Measurements from ENCODE around the gene KCND2. TPM values are rescaled to one million over a fixed set of nuclear protein-coding genes. Genes with fewer than 3 reads are reported as not detected.

The KCND2 gene
- total RNA-seq, 2 donors from 2014 or later = 0.11 to 0.12 TPM

DNA sequence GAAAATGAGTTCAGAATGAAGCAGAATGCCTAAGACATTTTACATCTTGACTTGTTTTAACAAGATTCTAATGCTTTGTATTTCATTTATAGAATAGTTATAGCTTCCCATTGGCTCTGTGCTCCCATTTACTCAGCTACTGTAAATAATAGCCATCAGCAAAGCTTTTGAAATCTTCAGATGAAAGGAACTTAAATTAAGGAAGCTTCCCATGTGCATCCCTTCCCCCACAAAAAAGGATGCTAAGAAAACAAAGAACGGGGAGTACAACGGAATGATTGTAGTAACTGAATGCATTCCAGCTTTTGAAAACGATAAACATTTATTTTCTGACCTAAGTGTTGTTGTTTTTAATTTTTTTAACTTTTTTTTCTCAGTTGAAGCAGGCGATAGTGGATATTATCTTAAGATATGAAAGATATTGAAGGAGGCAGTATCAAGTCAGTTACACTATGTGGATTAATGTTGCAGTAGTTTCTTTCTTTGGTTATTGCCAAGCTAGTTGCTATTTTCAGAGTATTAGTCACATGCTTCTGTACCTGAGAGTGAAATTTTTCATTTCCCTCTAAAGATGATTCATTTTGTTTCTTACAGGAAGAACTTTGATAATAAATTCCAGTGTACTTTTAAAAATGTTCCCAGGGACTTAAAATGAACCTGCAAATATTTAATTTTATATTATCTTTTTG, 129.2 kb downstream of the KCND2 start:
- H3K4me1 ChIP-seq = no peaks in the 10 kb centered on the region
- no peak overlapping the region for H3K4me3 ChIP-seq
- no peaks in the 10 kb centered on the region for H3K9me3 ChIP-seq
- no peak for DNase-seq (ENCODE audit: low spot score)
- no peaks in the 10 kb centered on the region for H3K27me3 ChIP-seq
- H3K36me3 ChIP-seq = no peaks in the 10 kb centered on the region
- TF ChIP-seq, protein P1, sequence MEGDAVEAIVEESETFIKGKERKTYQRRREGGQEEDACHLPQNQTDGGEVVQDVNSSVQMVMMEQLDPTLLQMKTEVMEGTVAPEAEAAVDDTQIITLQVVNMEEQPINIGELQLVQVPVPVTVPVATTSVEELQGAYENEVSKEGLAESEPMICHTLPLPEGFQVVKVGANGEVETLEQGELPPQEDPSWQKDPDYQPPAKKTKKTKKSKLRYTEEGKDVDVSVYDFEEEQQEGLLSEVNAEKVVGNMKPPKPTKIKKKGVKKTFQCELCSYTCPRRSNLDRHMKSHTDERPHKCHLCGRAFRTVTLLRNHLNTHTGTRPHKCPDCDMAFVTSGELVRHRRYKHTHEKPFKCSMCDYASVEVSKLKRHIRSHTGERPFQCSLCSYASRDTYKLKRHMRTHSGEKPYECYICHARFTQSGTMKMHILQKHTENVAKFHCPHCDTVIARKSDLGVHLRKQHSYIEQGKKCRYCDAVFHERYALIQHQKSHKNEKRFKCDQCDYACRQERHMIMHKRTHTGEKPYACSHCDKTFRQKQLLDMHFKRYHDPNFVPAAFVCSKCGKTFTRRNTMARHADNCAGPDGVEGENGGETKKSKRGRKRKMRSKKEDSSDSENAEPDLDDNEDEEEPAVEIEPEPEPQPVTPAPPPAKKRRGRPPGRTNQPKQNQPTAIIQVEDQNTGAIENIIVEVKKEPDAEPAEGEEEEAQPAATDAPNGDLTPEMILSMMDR (IDR thresholded peaks at IDR 0.05) = no peak
- no peak overlapping the region for H3K27ac ChIP-seq

DNA sequence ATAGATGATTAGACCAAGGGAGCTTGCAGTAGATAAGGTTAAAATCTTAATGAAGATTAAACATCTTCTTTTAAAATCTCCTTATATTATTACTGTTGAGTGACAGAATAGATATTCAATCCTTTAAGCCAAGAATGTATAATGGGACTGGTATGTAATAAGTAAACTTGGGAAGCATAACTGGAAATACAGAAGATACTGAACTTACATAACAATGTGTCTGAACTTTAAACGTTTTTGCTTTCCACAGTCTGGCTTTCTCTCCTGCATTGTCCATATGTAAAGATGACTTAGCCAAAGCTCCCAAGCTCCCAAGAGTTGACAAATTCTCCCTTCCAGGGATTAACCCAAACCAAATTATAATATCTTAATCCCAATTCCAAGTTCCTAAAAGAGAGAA, 129.8 kb downstream of the KCND2 start:
- H3K9me3 ChIP-seq = no peaks in the 10 kb centered on the region
- no peaks in the 10 kb centered on the region for H3K4me1 ChIP-seq
- TF ChIP-seq, protein P1 (IDR thresholded peaks at IDR 0.05) = no peak
- H3K27me3 ChIP-seq = no peaks in the 10 kb centered on the region
- no peaks in the 10 kb centered on the region for H3K36me3 ChIP-seq
- H3K27ac ChIP-seq = no peak overlapping the region
- no peak overlapping the region for H3K4me3 ChIP-seq
- no peak for DNase-seq (ENCODE audit: low spot score)

DNA sequence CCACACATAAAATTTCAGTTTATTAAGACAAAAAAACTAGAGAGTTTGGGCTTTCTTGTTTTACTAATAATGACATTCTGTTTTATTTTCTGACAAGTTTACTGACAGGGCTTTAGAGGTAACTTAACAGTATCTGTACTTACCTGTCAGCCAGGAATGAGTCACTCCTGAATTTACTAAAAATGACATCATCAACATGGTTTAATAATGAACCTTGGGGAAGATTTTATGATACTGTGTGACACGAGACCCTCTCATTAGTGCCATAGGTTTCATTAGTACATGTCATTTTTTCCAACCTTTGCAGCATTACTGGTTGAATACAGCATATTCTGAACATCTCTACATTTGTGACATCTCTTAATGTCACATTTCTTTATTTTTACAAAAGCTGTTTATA, 131.1 kb downstream of the KCND2 start:
- Histone ChIP-seq H3K4me3 (no peak overlapping the region), H3K27ac (no peak overlapping the region), H3K9me3 (no peaks in the 10 kb centered on the region), H3K36me3 (no peaks in the 10 kb centered on the region), H3K4me1 (no peaks in the 10 kb centered on the region), H3K27me3 (no peaks in the 10 kb centered on the region)
- TF ChIP-seq, protein P1 (IDR thresholded peaks at IDR 0.05) = no peak
- no peak for DNase-seq (ENCODE audit: low spot score)

DNA sequence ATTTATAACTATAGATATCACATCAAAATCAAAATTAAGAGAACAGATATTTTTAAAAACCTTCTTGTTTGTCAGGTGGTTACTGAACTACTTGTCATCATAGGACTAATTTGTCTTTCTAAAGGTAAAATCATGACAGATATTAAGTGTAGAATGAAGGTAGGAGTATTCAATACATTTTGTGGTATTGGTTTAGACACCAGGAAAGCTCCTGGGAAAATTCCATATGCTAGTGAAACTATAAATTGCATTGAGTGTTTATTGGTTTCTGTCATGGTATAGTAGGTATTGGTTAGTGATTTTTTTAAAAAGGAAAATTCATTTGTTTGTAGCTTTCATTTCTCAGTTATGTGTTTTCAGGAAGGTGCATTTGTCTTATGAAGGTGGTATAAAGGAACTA, 132.7 kb downstream of the KCND2 start:
- TF ChIP-seq, protein P1 (IDR thresholded peaks at IDR 0.05) = no peak
- Histone ChIP-seq H3K27me3 (no peaks in the 10 kb centered on the region), H3K27ac (no peak overlapping the region), H3K36me3 (no peaks in the 10 kb centered on the region), H3K4me3 (no peak overlapping the region), H3K4me1 (no peaks in the 10 kb centered on the region), H3K9me3 (no peaks in the 10 kb centered on the region)
- no peak for DNase-seq (ENCODE audit: low spot score)

DNA sequence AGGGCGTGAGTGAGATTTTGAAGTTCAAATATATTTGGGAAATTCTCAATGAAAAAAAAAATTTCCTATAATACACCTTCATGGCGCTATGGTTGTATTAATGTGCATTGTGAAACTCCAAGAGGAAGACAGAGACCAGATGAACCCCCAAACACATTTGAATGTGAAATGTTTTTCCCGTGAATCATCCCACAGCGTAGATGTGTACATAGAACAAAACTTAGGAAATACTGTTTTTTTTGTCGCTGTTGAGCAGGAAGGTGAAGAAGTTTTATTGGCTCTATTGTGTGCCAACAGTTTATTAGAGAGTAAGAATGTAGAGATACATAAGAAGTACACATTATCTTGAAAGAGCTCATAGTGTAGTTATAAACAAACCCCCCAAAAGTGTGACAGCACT, 134.0 kb downstream of the KCND2 start:
- Histone ChIP-seq H3K9me3 (no peaks in the 10 kb centered on the region), H3K36me3 (no peaks in the 10 kb centered on the region), H3K4me3 (no peak overlapping the region), H3K27ac (no peak overlapping the region), H3K27me3 (no peaks in the 10 kb centered on the region), H3K4me1 (no peaks in the 10 kb centered on the region)
- TF ChIP-seq, protein P1 (IDR thresholded peaks at IDR 0.05) = no peak
- no peak for DNase-seq (ENCODE audit: low spot score)

All from right atrium auricular region (tissue), 2 donors.